ENCODE data around the gene MMP7.
"Not testable (repeated sequence)": the region's sequence is repeated elsewhere in the genome, so short reads cannot be mapped to it uniquely, and the experiment has no call there.

The MMP7 gene

GRCh38 chr11:102534261-102534872, 3.8 kb upstream of the MMP7 start:
- no peak for FAIRE-seq

GRCh38 chr11:102528618-102529017, 1.9 kb downstream of the MMP7 start:
- no peak for FAIRE-seq

- FAIRE-seq: no peak
Observed at GRCh38 chr11:102527684-102528083, 2.9 kb downstream of the MMP7 start.

GRCh38 chr11:102527041-102527440, 3.5 kb downstream of the MMP7 start:
- no peak for FAIRE-seq

GRCh38 chr11:102523887-102524286, 6.7 kb downstream of the MMP7 start:
- FAIRE-seq: no peak

- no peak for FAIRE-seq
Observed at GRCh38 chr11:102523189-102523570, 7.4 kb downstream of the MMP7 start.

GRCh38 chr11:102522312-102523188, 8.0 kb downstream of the MMP7 start:
- no peak for FAIRE-seq

GRCh38 chr11:102521121-102521520, 9.4 kb downstream of the MMP7 start:
- FAIRE-seq: no peak

- no peak for FAIRE-seq
Observed at GRCh38 chr11:102520514-102520913, 10.0 kb downstream of the MMP7 start.

GRCh38 chr11:102518296-102519094, 12.1 kb downstream of the MMP7 start:
- FAIRE-seq: peak; percentile 28

GRCh38 chr11:102517670-102518069, 12.9 kb downstream of the MMP7 start:
- FAIRE-seq: no peak

GRCh38 chr11:102516179-102516578, 14.4 kb downstream of the MMP7 start:
- no peak for FAIRE-seq

GRCh38 chr11:102513869-102514268, 16.7 kb downstream of the MMP7 start:
- FAIRE-seq: no peak

- FAIRE-seq: no peak
Observed at GRCh38 chr11:102510439-102511135, 20.0 kb downstream of the MMP7 start.

GRCh38 chr11:102502831-102503230, 27.7 kb downstream of the MMP7 start:
- not testable (repeated sequence) for FAIRE-seq

GRCh38 chr11:102500829-102501228, 29.7 kb downstream of the MMP7 start:
- FAIRE-seq: no peak

GRCh38 chr11:102499931-102500330, 30.6 kb downstream of the MMP7 start:
- FAIRE-seq: no peak

GRCh38 chr11:102499151-102499550, 31.4 kb downstream of the MMP7 start:
- no peak for FAIRE-seq

GRCh38 chr11:102497061-102497460, 33.5 kb downstream of the MMP7 start:
- no peak for FAIRE-seq

GRCh38 chr11:102495161-102496042, 35.1 kb downstream of the MMP7 start:
- peak; percentile 97 for FAIRE-seq

GRCh38 chr11:102494216-102494615, 36.3 kb downstream of the MMP7 start:
- FAIRE-seq: no peak

GRCh38 chr11:102493524-102493923, 37.0 kb downstream of the MMP7 start:
- no peak for FAIRE-seq

Measured in G401.6 (cell line).